GM18520 (cell line): ENCODE results near the gene MED27.

Experiments
- ATAC-seq: cut with Tn5 transposase; IDR thresholded peaks from one replicate; pipeline ENCODE4 v1.9.1; 2021; ENCODE audit not compliant: unreplicated experiment

MED27 gene

DNA sequence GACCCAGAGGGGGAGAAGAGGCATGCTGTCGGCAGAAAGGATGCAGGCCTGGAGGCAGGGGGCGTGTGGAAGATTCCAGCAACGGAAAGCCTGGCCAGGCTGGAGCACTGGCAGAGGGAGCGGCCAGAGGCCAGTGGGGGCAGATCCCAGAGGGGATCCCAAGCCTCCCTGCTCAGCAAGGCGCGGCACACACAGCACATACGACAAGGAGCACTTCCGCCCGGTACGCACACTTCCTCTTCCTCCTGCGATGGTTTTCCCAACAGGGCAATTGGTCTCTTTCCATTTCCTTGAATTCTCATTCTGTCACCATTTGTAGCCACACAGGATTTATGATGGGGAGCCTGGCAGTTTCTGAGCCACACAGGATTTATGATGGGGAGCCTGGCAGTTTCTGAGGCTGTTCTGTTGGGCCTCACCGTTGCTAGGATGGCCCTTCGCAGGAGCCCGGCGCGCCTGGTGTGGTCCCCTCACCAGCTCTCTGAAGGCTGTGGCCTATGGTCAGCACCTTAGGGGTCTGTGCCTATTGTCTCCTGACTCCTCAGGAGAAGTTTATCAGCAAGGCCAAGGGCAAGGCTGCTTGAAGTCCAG lies 216.3 kb downstream of the MED27 start:
- ATAC-seq, result no peak

DNA sequence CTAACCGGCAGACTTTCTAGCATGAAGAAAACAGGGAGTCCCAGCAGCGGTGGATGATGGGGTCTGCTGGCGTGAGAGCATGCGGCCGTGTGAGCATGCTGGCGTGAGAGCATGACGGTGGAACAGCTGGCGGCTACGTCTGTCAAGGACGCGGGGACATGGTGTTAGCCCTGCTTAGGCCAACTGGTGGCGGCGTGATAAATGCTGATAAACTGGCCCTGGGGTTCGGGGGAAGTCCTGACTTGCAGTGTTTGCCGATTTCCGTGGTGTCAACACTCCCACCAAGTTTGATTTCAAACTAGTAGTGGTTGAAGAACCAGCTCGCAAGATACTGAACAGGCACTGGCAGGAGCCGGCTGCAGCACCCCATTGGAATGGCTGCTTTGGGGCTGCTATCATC lies 217.4 kb downstream of the MED27 start:
- no peak for ATAC-seq

DNA sequence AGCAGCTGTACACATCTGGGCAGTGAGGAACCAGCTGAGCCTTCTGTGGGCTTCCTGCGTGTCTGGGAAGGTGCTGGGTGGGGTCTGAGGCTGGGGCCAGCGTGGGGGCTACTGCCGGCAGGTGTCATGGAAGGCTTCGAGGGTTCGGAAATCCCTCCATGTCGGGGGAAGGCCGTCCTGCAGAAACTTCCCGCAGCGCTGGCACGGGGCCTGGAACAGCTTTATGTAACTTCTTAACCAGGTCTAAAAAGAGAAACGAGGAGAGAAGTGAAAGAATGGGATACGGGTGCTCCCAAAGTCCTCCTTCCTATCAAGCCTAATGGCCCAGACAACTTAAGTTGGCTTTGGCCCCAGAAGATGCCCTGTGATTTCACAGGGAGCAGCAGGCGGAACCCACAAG lies 219.2 kb downstream of the MED27 start:
- ATAC-seq, result no peak

DNA sequence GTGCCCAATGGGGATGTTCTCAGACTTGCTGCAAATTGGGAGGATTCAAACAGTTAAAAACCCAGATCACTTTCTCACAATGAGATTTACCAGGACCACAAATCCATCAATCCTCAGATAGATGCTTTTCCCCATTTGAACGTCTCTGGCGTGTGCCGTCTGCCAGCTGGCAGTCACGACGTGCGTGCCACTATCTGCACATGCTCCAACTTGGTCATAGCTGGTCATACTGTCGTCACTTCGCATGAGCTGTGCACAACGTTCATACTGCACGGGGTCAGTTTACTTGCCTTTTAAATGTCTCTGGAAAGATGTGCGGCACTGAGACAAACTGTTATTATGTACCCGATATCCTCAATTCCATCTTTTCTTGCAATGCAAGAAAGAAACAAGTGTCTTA lies 221.5 kb downstream of the MED27 start:
- no peak for ATAC-seq

DNA sequence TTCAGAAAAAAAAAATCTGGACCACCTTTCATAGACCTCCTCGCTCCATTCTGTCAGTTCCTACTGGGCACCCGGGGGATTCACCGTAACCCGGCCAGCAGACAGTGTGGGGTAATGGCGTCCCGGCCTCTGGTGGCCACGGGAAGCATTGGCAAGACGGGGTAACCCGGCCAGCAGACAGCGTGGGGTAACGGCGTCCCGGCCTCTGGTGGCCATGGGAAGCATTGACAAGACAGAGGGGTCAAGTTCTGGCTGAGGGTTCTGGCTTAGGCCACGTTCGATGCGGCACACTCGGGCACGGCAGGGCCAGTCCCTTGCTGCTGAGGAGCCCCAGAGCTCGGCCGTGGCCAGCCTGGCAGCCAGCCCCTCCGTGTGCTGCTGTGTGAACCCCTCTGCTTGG lies 223.6 kb downstream of the MED27 start:
- no peak for ATAC-seq

DNA sequence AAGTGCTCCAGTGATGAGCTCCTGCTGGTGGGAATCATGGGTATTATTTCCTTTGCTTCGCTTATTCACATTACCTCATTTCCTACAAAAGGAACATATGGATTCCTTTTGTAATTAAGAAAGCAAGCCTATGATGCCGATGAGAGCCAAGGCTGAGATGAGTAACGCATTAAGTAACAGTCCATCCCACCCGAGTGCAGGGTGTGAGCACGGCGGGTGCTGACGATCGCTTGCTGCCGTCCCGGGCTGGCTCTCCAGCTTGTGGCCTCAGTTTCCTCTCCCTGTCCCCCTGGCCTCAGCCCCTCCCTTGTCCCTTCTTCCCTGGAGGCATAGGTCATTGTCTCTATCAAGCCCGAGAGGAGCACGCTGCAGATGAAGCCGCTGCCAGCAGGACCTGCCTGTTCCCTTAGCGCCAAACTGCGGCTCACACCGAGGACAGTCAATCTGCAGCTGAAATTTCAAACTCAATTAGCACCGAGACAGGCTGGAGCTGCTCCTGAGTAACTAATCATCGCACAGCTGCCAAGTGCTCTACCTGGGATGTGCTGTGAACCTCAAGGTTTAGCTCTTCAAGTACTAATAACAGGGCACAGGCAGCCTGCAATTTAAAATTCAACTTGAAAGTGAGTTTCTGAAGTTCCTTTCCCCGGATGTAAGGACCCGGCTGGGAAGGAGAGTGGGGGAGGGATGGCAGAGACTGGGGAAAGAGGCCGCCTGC lies 224.6 kb downstream of the MED27 start:
- no peak for ATAC-seq

DNA sequence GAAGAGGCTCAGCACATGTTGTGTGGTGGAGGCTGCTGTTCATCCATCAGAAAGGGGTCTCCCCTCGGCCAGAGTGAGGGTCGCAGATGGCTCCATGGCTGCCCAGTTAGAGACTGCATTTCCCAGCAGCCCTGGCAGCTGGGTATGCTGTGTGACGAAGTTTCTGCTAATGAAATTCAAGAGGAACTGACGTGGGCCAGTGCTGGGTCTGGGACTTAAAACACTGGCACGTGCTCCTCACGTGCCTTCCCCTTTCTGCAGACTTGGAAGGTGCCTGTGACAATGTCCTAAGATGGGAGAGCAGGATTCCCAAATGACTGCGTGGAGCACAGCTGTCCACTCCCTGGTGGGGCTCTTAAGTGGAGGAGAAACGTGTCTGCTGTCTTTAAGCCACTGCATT lies 225.3 kb downstream of the MED27 start:
- ATAC-seq, result no peak

DNA sequence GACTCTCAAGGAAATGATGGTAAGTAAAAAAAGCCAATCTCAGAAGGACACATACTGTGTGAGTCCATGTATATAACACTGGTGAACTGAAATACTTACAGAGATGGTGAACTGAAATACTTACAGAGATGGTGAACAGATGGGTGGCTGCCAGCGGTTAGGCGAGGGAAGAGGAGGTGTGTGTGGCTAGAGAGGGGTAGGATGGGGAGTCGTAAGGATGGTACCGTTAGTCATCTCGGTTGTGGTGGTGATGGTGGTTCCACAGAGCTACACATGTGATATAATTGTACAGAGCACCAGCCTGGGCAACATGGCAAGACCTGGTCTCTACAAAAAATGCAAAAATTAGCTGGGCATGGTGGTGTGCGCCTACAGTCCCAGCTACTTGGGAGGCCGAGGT lies 226.2 kb downstream of the MED27 start:
- ATAC-seq, result no peak

DNA sequence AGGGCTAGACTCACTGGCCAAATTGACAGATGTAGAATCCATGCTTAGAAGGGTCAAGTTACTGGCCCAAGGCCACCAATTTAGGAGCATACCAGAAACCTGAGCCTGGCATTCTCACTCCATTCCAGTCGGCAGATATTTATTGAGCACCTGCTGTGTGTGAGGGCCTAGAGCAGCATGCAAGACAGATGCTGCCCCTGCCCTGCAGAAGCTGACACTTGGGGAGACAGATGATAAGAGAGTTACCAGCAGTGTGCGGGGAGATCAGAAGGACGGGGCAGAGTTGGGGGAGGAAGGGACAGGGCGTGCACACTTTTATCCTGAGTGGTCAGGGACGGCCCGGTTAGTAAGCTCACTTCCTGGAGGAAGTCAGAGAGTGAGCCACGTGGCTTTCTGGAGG lies 228.3 kb downstream of the MED27 start:
- ATAC-seq, result no peak

DNA sequence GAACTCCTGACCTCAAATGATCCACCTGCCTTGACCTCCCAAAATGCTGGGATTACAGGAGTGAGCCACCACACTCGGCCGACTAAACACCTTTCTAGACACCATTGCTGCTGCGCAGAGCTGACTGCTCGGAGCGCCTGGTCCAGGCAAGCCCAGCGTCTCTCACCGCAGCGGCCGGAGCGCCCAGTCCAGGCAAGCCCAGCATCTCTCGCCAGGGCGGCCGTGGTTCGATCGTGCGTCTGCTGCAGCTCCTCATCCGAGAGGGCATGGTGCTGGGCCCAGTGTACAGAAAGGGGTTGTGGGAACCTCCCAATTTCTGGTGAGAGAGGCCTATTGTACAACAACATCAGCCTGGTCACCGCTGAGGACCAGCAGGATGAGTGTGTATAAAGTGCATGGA lies 230.3 kb downstream of the MED27 start:
- no peak for ATAC-seq

DNA sequence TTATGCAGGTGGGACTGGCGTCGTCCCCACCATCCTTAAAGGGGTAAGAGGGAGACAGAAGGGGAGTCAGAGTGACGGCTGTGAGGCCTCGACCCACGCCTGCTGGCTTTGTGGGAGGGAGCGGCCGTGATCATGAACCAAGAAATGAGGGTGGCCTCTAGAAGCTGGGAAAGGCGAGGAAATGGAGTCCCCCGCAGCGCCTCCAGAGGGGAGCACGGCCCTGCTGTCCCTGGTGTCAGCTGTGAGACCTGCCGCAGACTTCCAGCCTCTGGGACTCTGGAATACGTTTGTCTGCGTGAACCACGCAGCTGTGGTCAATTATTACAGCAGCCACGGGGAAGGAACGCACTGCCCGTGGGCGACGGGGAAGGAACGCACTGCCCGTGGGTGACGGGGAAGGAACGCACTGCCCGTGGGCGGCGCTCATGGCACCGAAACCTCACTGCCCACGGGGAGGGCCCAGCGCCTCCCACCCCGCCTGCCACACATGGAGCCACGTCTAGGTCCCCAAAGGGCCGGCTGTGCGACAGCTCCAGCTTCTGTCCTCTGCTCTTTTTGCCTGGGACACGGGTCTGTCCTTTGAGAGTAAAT lies 231.0 kb downstream of the MED27 start:
- no peak for ATAC-seq

DNA sequence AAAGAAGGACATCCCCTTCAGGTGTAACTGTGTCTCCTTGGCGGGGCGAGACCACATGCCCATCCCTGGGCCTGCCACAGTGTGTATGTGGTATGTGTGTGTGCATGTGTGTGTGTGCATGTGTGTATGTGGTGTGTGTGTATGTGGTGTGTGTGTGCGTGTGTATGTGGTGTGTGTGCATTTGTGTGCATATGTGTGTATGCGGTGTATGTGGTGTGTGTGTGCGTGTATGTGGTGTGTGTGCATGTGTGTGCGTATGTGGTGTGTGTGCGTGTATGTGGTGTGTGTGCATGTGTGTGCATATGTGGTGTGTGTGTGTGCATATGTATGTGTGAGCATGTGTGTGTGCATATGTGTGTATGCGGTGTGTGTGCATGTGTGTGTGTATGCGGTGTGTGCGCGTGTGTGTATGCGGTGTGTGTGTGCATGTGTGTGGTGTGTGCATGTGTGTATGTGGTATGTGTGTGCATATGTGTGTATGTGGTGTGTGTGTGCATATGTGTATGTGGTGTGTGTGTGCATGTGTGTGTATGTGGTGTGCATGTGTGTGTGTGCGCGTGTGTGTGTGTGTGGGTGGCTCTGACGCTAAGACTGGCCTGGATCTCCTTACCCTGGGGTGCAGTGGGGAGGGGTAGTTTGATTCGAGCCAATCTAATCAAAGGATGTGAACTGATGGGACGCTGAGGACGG lies 231.9 kb downstream of the MED27 start:
- no peak for ATAC-seq

DNA sequence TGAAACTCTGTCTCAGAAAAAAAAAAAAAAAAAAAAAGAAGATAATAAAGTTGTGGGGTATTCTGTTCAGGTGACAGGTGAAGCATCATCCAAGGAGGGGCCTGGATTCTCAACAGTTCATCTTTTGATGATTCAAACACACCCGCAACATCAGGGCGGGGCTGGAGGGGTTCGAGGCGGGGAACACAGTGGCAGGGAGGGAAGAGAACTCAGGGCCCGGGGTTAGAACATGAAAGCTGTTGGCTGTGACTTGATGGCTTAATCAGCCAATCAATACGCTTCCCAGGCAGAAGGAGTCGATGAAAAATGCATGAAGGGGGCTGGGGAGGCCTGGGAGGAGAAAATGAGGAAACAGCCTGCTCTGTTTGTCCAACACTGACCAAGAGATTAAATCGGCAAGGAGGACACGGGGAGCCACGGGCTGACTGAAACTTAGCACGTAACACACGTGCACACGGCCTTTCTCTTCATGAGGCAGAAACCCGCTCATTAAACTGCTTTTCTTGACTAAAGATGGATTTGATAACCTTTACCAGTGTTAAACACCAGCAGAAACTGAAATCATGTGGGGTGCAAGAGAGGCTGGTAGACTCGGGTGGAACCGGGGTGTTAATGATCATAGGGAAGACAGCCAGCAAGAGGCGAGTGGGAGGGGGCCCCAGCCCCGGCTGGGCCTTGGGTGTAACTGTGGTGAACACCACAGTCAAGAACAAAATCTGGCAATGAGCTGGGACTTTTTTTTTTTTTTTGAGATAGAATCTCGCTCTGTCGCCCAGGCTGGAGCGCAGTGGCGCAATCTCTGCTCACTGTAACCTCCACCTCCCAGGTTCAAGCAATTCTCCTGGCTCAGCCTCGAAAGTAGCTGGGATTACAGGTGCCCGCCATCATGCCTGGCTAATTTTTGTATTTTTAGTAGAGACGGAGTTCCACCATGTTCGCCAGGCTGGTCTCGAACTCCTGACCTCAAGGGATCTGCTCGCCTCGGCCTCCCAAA lies 234.1 kb downstream of the MED27 start:
- no peak for ATAC-seq

DNA sequence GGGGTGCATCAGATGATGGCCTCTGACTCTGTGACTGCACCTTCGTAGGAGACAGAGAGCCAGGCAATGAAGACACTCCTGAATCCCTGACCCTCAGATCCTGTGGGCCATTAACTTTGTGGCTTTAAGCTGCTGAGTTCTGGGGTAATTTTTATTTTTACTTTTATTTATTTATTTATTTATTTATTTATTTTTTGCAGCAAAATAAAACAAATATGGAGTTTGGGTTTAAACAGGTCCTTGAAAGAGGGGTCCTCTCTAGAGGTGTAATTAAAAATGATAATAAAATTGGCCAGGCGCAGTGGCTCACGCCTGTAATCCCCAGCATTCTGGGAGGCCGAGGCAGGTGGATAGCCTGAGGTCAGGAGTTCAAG lies 234.9 kb downstream of the MED27 start:
- no peak for ATAC-seq

DNA sequence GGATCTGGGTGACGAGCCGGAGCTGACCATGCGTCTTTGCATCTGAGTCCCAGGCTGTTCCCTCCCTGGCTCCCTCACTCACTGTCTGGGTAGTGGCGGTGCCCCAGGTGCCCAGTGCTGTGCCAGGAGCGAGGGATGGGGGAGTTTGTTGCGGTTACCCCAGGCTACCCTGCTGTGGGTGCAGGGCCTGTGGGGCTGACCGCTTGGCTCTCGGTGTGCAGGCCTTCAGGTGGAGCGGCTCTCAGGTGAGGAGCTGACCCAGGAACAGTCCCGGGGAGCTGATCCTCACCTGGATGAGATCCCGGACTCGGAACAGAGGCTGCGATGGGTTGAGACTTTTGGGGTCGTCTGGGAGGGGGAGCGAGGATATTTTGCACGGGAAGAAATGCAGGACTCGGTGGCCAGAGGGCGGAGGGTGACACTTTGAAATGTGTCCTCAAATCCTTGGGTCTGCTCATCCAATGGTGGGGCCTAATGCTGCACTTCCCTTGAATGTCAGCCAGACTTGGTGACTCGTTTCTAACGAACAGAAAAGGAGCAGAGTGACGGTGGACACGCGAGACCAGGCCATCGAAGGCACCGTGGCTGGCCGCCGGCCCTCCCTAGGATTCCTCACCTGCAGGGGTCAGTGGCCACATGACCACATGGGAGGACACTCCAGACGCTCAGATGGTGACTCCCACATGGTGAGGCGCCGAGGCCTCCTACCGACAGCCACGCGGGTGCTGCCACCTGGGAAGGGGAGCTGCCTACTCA lies 235.5 kb downstream of the MED27 start:
- no peak for ATAC-seq

DNA sequence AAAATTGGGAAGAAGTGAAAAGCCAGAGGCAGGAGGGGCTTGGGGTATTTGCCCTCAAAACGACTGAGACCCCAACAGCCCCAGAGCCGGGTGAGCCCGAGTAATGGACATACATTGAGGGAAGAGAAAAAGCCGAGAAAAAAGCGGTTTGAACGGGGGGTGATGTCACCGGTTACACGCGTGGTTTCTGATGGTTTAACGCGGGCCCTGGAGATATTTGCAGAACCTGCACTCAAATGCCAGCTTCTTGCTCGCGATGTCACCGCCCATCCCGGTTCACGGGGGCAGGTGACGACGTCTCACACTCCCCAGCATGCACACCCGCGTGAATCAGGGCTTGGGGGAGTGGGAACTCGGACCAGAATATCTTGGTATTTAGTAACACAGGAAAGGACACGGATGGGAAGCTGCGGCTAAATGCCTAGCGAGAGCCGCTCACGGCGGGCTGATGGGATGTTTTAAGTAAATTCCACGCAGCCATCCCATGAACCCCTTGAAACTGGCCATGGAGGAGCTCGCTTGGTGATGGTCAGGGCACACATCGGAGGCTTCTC lies 237.8 kb downstream of the MED27 start:
- ATAC-seq, result no peak

DNA sequence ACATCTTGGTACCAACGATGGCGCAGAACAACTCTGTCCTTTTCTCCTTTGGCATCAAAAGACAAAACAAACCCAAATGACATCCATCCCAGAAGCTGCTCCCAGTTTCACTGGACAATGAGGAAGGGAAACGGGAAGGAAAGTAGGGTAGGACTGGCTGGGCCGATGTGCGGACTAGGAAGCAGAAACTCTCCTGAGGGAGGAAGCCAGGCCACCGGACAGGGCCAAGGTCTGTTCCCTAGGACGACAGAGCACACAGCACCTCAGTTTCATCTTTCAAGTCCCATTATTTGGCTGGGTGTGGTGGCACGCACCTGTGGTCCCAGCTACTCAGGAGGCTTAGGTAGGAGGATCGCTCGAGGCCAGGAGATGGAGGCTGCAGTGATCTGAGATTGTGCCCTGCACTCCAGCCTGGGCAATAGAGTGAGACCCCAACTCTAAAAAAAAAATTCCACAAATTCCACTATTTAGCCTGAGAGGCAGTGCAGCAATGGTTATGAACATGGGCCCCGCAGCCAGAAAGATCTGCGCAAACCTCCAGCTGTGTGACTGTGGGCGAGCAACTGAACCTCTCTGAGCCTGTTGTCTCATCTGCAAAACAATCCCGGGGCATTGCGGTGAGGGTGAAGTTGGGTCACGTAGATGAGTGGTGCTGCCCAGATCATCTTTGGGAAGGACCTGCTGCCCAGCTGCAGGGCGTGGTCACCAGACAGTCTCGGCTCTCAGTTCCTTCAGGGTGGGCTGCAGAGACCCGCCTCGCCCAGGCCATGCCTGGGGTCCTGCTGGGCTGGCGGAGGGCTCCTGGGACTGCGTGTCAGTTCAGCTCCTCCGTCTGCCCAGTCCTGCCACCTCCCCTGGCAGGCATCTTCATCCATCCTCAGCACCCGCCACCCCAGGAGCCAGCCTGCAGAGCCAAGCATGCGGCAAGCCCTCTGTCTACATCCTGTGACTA lies 238.6 kb downstream of the MED27 start:
- no peak for ATAC-seq

DNA sequence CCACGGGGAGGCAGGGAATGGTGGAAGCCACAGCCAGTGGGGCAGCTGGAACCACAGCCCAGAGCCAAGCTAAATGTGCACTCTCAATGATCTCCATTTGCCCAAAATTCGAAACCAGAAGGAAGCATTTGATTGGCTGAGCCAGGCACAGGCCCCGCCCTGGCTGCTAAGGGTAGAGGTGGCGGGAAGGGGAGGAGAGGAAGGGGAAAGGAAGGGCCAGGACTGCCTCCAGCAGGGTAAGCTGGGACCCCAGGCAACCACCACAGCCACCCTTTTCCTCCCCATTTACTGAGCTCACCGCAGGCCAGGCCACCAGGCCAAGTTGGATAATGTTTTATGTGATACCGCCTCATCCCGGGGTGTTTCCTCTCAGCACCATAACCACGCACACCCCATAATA lies 239.4 kb downstream of the MED27 start:
- no peak for ATAC-seq
